LNCaP clone FGC (cell line): ENCODE measurements around the gene RSPRY1.

ENCODE experiments used
- DNase-seq: peaks from one replicate; pipeline ENCODE4 v3.0.0-alpha.2; 2011; ENCODE audit warnings: low read depth
- H3K4me3 ChIP-seq: 2 replicates; pipeline ENCODE4 v1.5.1; 2011; ENCODE audit warnings: mild to moderate bottlenecking, low read depth, low read length, control low read depth
- CTCF ChIP-seq: IDR thresholded peaks from 2 replicates; pipeline ENCODE4 v1.5.1; 2012; ENCODE audit warnings: mild to moderate bottlenecking; ENCODE audit not compliant: control insufficient read depth, insufficient read depth; ENCODE audit errors: extremely low read depth

Gene RSPRY1

DNA sequence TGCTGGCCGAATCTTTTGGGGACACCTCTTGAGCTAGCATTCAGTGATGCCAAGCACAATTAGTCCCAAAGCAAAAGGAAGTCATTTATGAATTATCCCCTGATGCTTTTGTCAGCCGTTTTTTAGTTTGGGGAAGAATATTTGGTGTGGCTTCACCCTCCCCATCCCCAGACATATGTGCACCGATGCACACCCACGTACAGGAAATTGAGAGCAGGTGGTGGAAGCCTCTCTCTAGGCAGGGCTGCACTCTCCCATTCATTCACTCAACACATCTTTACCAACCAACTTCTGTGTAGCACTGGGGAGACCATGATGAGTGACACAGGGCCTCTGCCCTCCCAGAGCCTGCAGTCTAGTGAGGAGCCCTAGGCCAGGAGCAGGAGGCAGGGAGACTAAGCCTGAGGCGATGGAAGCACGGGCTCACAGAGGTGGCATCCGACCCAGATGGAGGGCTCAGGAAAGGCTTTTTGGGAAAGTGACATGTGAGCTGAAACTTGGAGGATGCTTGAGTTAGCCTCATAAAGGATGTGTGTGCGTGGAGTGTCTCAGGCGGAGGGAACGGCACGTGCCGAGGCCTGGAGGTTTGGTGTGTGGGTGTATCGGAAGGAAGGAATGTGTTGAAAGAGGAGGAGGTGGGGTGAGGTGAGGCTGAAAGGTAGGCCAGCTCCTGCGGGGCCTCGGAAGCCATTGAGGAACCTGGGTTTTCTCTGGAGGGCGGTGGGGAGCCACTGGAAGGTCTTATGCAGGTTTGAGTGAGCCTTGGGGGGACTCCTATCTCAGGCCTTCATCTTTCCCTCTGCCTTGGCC is 44.1 kb upstream of the RSPRY1 start:
- H3K4me3 ChIP-seq: no peak overlapping the region
- no peak for DNase-seq
- TF ChIP-seq CTCF: no peak

DNA sequence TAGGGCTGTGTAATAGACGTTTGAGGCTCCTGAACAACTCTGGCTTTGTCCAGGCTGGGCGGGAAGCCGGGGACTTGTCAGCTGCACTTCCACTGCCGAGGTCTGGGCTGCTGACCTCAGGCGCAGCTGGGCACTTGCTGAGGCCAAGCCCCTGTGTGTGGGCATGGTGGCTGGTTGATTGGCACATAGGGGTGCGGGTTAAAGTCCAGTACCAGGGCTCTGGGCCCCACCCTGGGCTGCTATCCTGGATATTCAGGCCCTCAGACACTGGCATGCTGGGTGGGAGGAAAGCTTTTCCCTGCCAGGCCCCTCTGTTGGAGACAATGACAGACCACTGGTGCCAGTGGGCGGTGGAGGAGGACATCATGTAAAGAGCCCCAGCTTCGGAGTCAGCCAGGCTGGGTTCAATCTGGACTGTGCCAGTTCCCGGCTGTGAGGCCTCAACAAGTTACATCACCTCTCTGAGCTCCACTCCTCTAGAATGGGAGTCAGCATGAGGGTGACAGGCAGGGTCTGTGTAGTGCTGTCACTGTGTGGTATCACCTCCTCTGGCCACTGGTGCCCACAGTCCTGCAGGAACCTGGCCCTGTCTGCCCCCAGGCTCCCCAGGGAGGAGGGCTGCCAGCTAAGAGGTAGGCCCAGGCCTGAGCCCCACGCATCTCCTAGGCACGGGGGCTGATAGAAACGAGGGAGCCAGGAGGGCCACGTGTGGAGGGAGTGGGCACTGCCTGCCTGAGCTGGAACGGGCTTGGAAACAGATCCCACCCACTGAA is 42.8 kb upstream of the RSPRY1 start:
- no peak for DNase-seq

GRCh38 chr16:57144027-57144426 is 42.1 kb upstream of the RSPRY1 start:
- H3K4me3 ChIP-seq: no peak overlapping the region
- no peak for TF ChIP-seq CTCF
- no peak for DNase-seq

More for the DNA sequence above, 42.8 kb upstream of the RSPRY1 start:
- H3K4me3 ChIP-seq: no peak overlapping the region
- no peak for TF ChIP-seq CTCF

DNA sequence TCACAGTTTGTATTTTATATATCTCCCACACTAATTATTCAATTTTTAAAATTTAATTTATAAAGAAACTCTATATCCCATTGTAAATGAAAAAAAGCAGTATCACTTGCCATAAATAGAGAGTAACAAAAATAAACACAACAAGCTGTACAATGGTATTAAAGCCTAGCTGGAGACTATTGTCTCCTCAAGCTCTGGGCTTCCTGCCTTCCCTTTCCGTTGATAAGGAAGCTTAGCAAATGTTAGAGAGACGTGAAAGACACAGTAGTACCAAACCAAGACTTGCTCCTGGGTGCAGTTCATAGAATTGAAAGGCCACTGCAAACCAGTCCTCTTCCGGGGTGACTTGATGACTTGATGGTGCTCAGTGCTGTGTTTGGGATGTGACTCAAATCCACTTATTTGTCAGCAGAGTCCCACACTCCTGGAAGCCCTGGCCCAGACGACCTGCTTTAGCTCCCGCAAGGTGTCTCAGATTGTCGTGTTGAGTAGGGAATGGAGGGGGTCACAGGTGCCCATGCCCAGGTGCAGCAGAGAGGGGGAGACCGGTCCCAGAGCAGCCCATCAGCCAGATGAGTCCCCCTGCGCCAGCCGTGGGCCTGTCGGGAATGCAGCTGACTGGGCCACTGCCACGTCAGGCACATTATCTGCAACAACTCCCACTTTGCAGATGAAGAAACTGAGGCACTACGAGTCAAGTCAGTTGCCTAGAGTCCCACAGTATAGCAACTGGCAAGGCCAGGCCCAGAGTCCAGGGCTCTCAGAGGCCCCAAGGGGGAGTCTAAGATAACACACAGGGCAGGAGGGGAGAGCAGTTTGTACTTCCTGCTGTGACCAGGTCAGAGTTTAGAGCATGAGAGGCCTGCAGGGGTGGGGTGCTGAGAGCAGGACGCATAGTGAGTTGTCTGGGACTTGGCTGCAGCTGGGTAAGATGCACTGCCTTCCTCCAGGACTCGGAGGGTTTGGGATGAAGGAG is 40.8 kb upstream of the RSPRY1 start:
- TF ChIP-seq CTCF: no peak
- no peak overlapping the region for H3K4me3 ChIP-seq
- DNase-seq: no peak

GRCh38 chr16:57146040-57146647 is 40.0 kb upstream of the RSPRY1 start:
- TF ChIP-seq CTCF: no peak
- no peak for DNase-seq
- H3K4me3 ChIP-seq: no peak overlapping the region

DNA sequence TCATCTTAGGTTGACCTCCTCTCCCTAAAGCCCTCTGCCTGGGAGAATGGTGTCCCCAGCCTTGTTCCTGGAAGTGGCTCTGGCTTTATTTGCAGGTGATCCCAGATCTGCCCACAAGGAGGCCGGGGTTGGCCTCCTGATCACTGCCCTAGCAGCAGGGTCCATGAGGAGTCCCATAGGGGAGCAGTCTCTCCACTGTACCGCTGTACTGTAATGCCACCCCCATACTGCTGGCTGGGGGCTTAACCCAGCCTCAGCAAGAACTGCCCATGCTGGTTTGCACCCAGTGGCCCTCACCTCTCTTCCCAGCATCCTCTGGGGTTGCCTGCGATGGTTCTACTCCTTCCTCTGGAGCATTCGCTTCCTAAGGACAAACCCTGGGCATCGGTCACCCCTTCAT is 39.4 kb upstream of the RSPRY1 start:
- no peak for DNase-seq
- TF ChIP-seq CTCF: no peak
- no peak overlapping the region for H3K4me3 ChIP-seq
